SK-N-SH treated with all-trans-retinoic acid at 6 μM for 48 hours (cell line): ENCODE measurements around the gene MTA3.

Experiments used
- ARNTL ChIP-seq: fragments of 450-650 bp; formaldehyde crosslinking; IDR thresholded peaks from 2 replicates; pipeline ENCODE4 v1.5.0; 2020; ENCODE audit warnings: low read depth, mild to moderate bottlenecking, moderate library complexity, borderline replicate concordance
- BACH2 ChIP-seq: fragments of 250-450 bp; sonication (Bioruptor Pico); IDR thresholded peaks from 2 replicates; pipeline ENCODE4 v1.9.0; 2021; ENCODE audit warnings: mild to moderate bottlenecking, borderline replicate concordance
- CSRNP3 ChIP-seq: fragments of 250-450 bp; sonication (Bioruptor Pico); IDR thresholded peaks from 2 replicates; pipeline ENCODE4 v1.5.1; 2021; ENCODE audit warnings: mild to moderate bottlenecking, moderate library complexity
- GLIS3 ChIP-seq: fragments of 250-450 bp; sonication (Bioruptor Pico); IDR thresholded peaks from 2 replicates; pipeline ENCODE4 v1.5.0; 2020; ENCODE audit warnings: mild to moderate bottlenecking, moderate library complexity
- PATZ1 ChIP-seq: fragments of 250-450 bp; sonication (Bioruptor Pico); IDR thresholded peaks from 2 replicates; pipeline ENCODE4 v1.8.0; 2020; ENCODE audit warnings: mild to moderate bottlenecking, moderate library complexity, borderline replicate concordance
- POU6F1 ChIP-seq: fragments of 250-450 bp; sonication (Bioruptor Pico); IDR thresholded peaks from 2 replicates; pipeline ENCODE4 v1.8.0; 2021; ENCODE audit warnings: low read depth, mild to moderate bottlenecking, moderate library complexity, borderline replicate concordance
- RARB ChIP-seq: fragments of 250-450 bp; sonication (Bioruptor Pico); IDR thresholded peaks from 2 replicates; pipeline ENCODE4 v1.8.0; 2021; ENCODE audit warnings: mild to moderate bottlenecking, moderate library complexity
- SNAI2 ChIP-seq: fragments of 250-450 bp; sonication (Bioruptor Pico); IDR thresholded peaks from 2 replicates; pipeline ENCODE4 v1.5.0; 2020; ENCODE audit warnings: mild to moderate bottlenecking, moderate library complexity
- TCF4 ChIP-seq: fragments of 250-450 bp; sonication (Bioruptor Pico); IDR thresholded peaks from 2 replicates; pipeline ENCODE4 v1.8.0; 2021; ENCODE audit warnings: mild to moderate bottlenecking, moderate library complexity, borderline replicate concordance
- ZC3H10 ChIP-seq: fragments of 250-450 bp; sonication (Bioruptor Pico); IDR thresholded peaks from 2 replicates; pipeline ENCODE4 v1.5.1; 2021; ENCODE audit warnings: mild to moderate bottlenecking, moderate library complexity
- ZFP3 ChIP-seq: fragments of 250-450 bp; sonication (Bioruptor Pico); IDR thresholded peaks from 2 replicates; pipeline ENCODE4 v1.5.0; 2020; ENCODE audit warnings: mild to moderate bottlenecking, moderate library complexity
- ZFP30 ChIP-seq: fragments of 450-650 bp; formaldehyde crosslinking; IDR thresholded peaks from 2 replicates; pipeline ENCODE4 v1.5.0; 2022; ENCODE audit warnings: mild to moderate bottlenecking, moderate library complexity
- ZNF565 ChIP-seq: fragments of 450-650 bp; formaldehyde crosslinking; conservative IDR thresholded peaks from 2 replicates; pipeline ENCODE4 v1.5.0; 2020; ENCODE audit warnings: low read depth, mild to moderate bottlenecking, moderate library complexity
- ZNF70 ChIP-seq: fragments of 450-650 bp; formaldehyde crosslinking; IDR thresholded peaks from 2 replicates; pipeline ENCODE4 v1.5.0; 2020; ENCODE audit warnings: mild to moderate bottlenecking, moderate library complexity

GRCh38 chr2:42556315-42556890, 12.0 kb upstream of the MTA3 start:
- TF ChIP-seq ZNF70 (CRISPR knock-in tag) (no peak), PATZ1 (CRISPR knock-in tag) (no peak), BACH2 (CRISPR knock-in tag) (no peak), ARNTL (CRISPR knock-in tag) (no peak), POU6F1 (CRISPR knock-in tag) (no peak), ZFP30 (CRISPR knock-in tag) (no peak), ZFP3 (CRISPR knock-in tag) (no peak), CSRNP3 (CRISPR knock-in tag) (no peak), TCF4 (CRISPR knock-in tag) (no peak), ZNF565 (no peak), SNAI2 (CRISPR knock-in tag) (no peak), RARB (CRISPR knock-in tag) (no peak), GLIS3 (no peak), ZC3H10 (CRISPR knock-in tag) (no peak)
